HG03095 (cell line): Measurements from ENCODE around the gene KHDRBS1.
A peak's percentile ranks its signal among the peaks of the same experiment; 100 is the strongest.
"Not testable (repeated sequence)": the region's sequence is repeated elsewhere in the genome, so short reads cannot be mapped to it uniquely, and the experiment has no call there.

Experiments
- ATAC-seq: cut with Tn5 transposase; IDR thresholded peaks from one replicate; pipeline ENCODE4 v1.9.1; 2021; ENCODE audit warnings: moderate library complexity; ENCODE audit not compliant: unreplicated experiment

The KHDRBS1 gene

GRCh38 chr1:32063261-32063681 lies 49.6 kb downstream of the KHDRBS1 start:
- ATAC-seq = no peak

GRCh38 chr1:32065613-32066488 lies 52.2 kb downstream of the KHDRBS1 start:
- ATAC-seq = not testable (repeated sequence)

GRCh38 chr1:32066489-32066873 lies 52.8 kb downstream of the KHDRBS1 start:
- no peak for ATAC-seq

- ATAC-seq = no peak
Observed at GRCh38 chr1:32068957-32069588, 55.4 kb downstream of the KHDRBS1 start.

GRCh38 chr1:32071758-32072621 lies 58.3 kb downstream of the KHDRBS1 start:
- ATAC-seq = no peak

GRCh38 chr1:32072622-32073298 lies 59.1 kb downstream of the KHDRBS1 start, which contains the start of gene TMEM39B:
Gene TMEM39B (plus strand): TSS chr1:32072939. CDS start chr1:32073048, 109 bp downstream.
- peak; percentile 79 for ATAC-seq

GRCh38 chr1:32073299-32074229 lies 59.9 kb downstream of the KHDRBS1 start:
- no peak for ATAC-seq

- no peak for ATAC-seq
Observed at GRCh38 chr1:32074841-32075240, 61.2 kb downstream of the KHDRBS1 start.

- ATAC-seq = no peak
Observed at GRCh38 chr1:32077451-32077850, 63.8 kb downstream of the KHDRBS1 start.

GRCh38 chr1:32082022-32082421 lies 68.4 kb downstream of the KHDRBS1 start:
- no peak for ATAC-seq

- ATAC-seq = not testable (repeated sequence)
Observed at GRCh38 chr1:32086381-32086780, 72.7 kb downstream of the KHDRBS1 start.

GRCh38 chr1:32091176-32091575 lies 77.5 kb downstream of the KHDRBS1 start:
- no peak for ATAC-seq

- no peak for ATAC-seq
Observed at GRCh38 chr1:32091591-32091990, 77.9 kb downstream of the KHDRBS1 start.
